GM13976 (cell line): ENCODE results near the gene TRPV6.
A peak's percentile ranks its signal among the peaks of the same experiment; 100 is the strongest.

Source experiments
- DNase-seq: peaks from one replicate; pipeline ENCODE4 v3.0.0; 2012; ENCODE audit warnings: low spot score
- CTCF ChIP-seq: IDR thresholded peaks from 2 replicates; pipeline ENCODE4 v1.5.1; 2012; ENCODE audit warnings: borderline replicate concordance, mild to moderate bottlenecking; ENCODE audit not compliant: insufficient read depth; ENCODE audit errors: extremely low read depth, missing control alignments, control extremely low read depth
- in situ Hi-C: fragments of 300-500 bp; cut with MboI; formaldehyde crosslinking; loops from one replicate; pipeline ENCODE4 v1.12.0; 2022; ENCODE audit warnings: low sequenced_read_pairs, mixed read lengths, inconsistent platforms; ENCODE audit not compliant: unreplicated experiment

Gene TRPV6

GRCh38 chr7:142876236-142876960 is 9.1 kb downstream of the TRPV6 start:
- DNase-seq: no peak
- in situ Hi-C loops: loop anchor here (10.0 kb wide), 1 partner anchor 128 kb away; no protein-coding TSS in a partner anchor
- TF ChIP-seq CTCF: no peak

GRCh38 chr7:142875456-142875855 is 10.1 kb downstream of the TRPV6 start:
- in situ Hi-C loops: loop anchor here (10.0 kb wide), 1 partner anchor 129 kb away; no protein-coding TSS in a partner anchor
- no peak for TF ChIP-seq CTCF
- DNase-seq: no peak

GRCh38 chr7:142874837-142875236 is 10.7 kb downstream of the TRPV6 start:
- in situ Hi-C loops: loop anchor here (10.0 kb wide), 1 partner anchor 130 kb away; no protein-coding TSS in a partner anchor
- no peak for TF ChIP-seq CTCF
- DNase-seq: no peak

- TF ChIP-seq CTCF: no peak
- no peak for DNase-seq
- in situ Hi-C loops: loop anchor here (10.0 kb wide), 1 partner anchor 130 kb away; no protein-coding TSS in a partner anchor
Measured at GRCh38 chr7:142874409-142874808, 11.1 kb downstream of the TRPV6 start.

GRCh38 chr7:142873871-142874270 is 11.7 kb downstream of the TRPV6 start:
- no peak for TF ChIP-seq CTCF
- in situ Hi-C loops: loop anchor here (10.0 kb wide), 1 partner anchor 131 kb away; no protein-coding TSS in a partner anchor
- DNase-seq: no peak

GRCh38 chr7:142873281-142873784 is 12.2 kb downstream of the TRPV6 start:
- DNase-seq: peak; percentile 72
- TF ChIP-seq CTCF: no peak
- in situ Hi-C loops: loop anchor here (10.0 kb wide), 1 partner anchor 131 kb away; no protein-coding TSS in a partner anchor
